ENCODE results near the gene CDK16. TPM values are rescaled to one million over a fixed set of nuclear protein-coding genes. Genes with fewer than 3 reads are reported as not detected.
A peak's percentile ranks its signal among the peaks of the same experiment; 100 is the strongest.

Gene CDK16
- total RNA-seq, 1 donor from 2014 or later, result 54.8 TPM

DNA sequence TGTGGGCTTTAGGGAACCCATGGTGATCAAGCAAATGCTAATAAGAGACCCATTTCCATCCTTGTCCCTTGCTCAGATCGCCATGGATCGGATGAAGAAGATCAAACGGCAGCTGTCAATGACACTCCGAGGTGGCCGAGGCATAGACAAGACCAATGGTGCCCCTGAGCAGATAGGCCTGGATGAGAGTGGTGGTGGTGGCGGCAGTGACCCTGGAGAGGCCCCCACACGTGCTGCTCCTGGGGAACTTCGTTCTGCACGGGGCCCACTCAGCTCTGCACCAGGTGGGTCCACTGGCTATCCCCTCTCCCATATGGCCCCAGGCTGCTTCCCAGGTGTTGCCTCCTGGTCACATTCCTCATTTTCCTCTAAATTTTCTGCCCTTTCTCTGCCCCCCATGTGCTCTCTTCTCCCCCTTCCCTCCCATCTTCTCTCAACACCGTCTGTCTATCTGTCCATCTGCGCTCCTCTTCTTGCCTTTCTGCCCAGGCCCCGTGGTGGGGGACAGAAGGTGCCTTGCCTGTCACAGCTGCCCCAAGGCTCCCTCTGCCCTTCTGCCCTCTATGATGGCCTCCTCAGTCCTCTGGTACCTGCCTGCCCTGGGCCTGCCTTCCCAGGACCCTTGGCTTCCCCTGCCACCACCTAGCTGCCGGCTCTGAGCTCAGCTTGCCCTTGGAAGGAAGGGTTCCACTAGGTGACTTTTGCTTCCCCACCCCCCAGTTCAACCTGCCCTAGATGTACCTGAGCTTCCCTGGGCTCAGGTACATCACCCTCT, 5.2 kb downstream of the CDK16 start:
- no peak for TF ChIP-seq CTCF (IDR thresholded peaks at IDR 0.05; ENCODE audit: insufficient read depth, low read length, severe bottlenecking)
- H3K4me3 ChIP-seq (ENCODE audit: low read depth, low read length), result no peak overlapping the region
- no peak for FAIRE-seq
- peaks cover 14% of the 10 kb centered on the region for H3K36me3 ChIP-seq (ENCODE audit: control insufficient read depth, insufficient read depth, low read length)
- DNase-seq (ENCODE audit: low read depth), result no peak
- H3K27me3 ChIP-seq (ENCODE audit: control insufficient read depth, insufficient read depth, low read length), result no peaks in the 10 kb centered on the region

DNA sequence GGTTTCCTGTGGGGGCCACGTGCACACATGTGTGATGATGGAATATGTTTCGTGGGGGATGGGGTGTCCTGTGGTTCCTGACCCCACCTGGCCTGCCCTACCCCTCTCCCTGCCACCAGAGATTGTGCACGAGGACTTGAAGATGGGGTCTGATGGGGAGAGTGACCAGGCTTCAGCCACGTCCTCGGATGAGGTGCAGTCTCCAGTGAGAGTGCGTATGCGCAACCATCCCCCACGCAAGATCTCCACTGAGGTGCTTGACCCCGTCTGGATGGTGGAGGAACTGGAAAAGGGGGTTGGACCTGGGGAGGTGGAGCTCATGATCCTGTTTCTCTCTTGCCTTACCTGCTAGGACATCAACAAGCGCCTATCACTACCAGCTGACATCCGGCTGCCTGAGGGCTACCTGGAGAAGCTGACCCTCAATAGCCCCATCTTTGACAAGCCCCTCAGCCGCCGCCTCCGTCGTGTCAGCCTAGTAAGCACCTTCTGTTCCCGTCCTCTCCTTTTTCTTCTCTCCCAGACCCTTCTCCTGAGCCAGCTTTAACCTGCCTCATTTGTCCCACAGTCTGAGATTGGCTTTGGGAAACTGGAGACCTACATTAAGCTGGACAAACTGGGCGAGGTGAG, 5.9 kb downstream of the CDK16 start:
- FAIRE-seq, result peak; percentile 32
- Histone ChIP-seq H3K36me3 (ENCODE audit: control insufficient read depth, insufficient read depth, low read length) (peaks cover 14% of the 10 kb centered on the region), H3K4me3 (ENCODE audit: low read depth, low read length) (no peak overlapping the region), H3K27me3 (ENCODE audit: control insufficient read depth, insufficient read depth, low read length) (no peaks in the 10 kb centered on the region)
- no peak for TF ChIP-seq CTCF (IDR thresholded peaks at IDR 0.05; ENCODE audit: insufficient read depth, low read length, severe bottlenecking)
- no peak for DNase-seq (ENCODE audit: low read depth)

DNA sequence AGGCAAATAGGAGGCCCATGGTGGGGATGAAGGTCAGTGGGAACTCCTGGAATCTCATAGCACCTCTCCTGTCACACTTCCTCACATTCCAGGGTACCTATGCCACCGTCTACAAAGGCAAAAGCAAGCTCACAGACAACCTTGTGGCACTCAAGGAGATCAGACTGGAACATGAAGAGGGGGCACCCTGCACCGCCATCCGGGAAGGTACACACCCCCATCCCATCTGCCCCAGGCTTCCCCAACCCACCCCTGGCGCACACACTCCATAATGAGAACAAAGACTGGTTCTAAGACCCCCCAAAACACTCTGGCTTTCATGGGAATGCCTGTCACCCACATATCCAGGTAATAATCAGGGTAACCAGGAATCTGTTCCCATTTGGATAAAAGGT, 6.4 kb downstream of the CDK16 start:
- no peak for TF ChIP-seq CTCF (IDR thresholded peaks at IDR 0.05; ENCODE audit: insufficient read depth, low read length, severe bottlenecking)
- Histone ChIP-seq H3K36me3 (ENCODE audit: control insufficient read depth, insufficient read depth, low read length) (peaks cover 14% of the 10 kb centered on the region), H3K27me3 (ENCODE audit: control insufficient read depth, insufficient read depth, low read length) (no peaks in the 10 kb centered on the region), H3K4me3 (ENCODE audit: low read depth, low read length) (no peak overlapping the region)
- FAIRE-seq, result no peak
- no peak for DNase-seq (ENCODE audit: low read depth)

- FAIRE-seq, result peak; percentile 43
- TF ChIP-seq CTCF (IDR thresholded peaks at IDR 0.05; ENCODE audit: insufficient read depth, low read length, severe bottlenecking), result no peak
- no peak overlapping the region for H3K4me3 ChIP-seq (ENCODE audit: low read depth, low read length)
- DNase-seq (ENCODE audit: low read depth), result no peak
- H3K27me3 ChIP-seq (ENCODE audit: control insufficient read depth, insufficient read depth, low read length), result no peaks in the 10 kb centered on the region
- peaks cover 14% of the 10 kb centered on the region for H3K36me3 ChIP-seq (ENCODE audit: control insufficient read depth, insufficient read depth, low read length)
Measured at GRCh38 chrX:47226071-47226470, 7.6 kb downstream of the CDK16 start.

GRCh38 chrX:47226531-47227333, 8.3 kb downstream of the CDK16 start:
- DNase-seq (ENCODE audit: low read depth), result no peak
- no peak for TF ChIP-seq CTCF (IDR thresholded peaks at IDR 0.05; ENCODE audit: insufficient read depth, low read length, severe bottlenecking)
- H3K27me3 ChIP-seq (ENCODE audit: control insufficient read depth, insufficient read depth, low read length), result no peaks in the 10 kb centered on the region
- H3K4me3 ChIP-seq (ENCODE audit: low read depth, low read length), result no peak overlapping the region
- FAIRE-seq, result no peak
- H3K36me3 ChIP-seq (ENCODE audit: control insufficient read depth, insufficient read depth, low read length), result peaks cover 13% of the 10 kb centered on the region

Data from bronchial epithelial cell (primary cell).